Sciatic nerve (tissue), 2 donors: Measurements from ENCODE around the gene PTGER1. TPM values are rescaled to one million over a fixed set of nuclear protein-coding genes. Genes with fewer than 3 reads are reported as not detected.

ENCODE experiments used
- ATAC-seq: fragments of 200-7000 bp; cut with Tn5 transposase; one replicate; pipeline ENCODE4 v1.9.1; 2020; ENCODE audit warnings: mild to moderate bottlenecking, moderate library complexity
- DNase-seq: peaks from one replicate; pipeline ENCODE4 v3.0.0-alpha.2; 2020; ENCODE audit warnings: low spot score
- intact Hi-C: fragments of 100-400 bp; cut with DNase I; formaldehyde crosslinking; loops from one replicate; pipeline ENCODE4 v1.14.2; 2022
- total RNA-seq: library from RNA; stranded (reverse); fragmentation: NEBNext Ultra II Directional; extraction: Animal tissue kit (Norgen Biotek cat#: 25700); gene quantifications from one replicate; pipeline ENCODE4 v1.2.1, GENCODE V29; 2021
- donor health status: DM: no; HTN: no; CAD: no.
- donor health status: DM: no; HTN: no; CAD: no.

The PTGER1 gene
- 2.4 TPM for total RNA-seq

GRCh38 chr19:14475251-14476073, at the start of gene PTGER1:
Gene PTGER1 (minus strand): TSS chr19:14475354. CDS start chr19:14474320, 1,034 bp downstream.
- ATAC-seq = no peak
- intact Hi-C loops = no loop called here
- DNase-seq = no peak

GRCh38 chr19:14520543-14520942, 45.4 kb upstream of the PTGER1 start:
- ATAC-seq (no peak), DNase-seq (no peak)
- intact Hi-C loops = no loop called here

GRCh38 chr19:14519860-14520407, 44.8 kb upstream of the PTGER1 start:
- intact Hi-C loops = no loop called here
- DNase-seq = no peak
- ATAC-seq = no peak

- intact Hi-C loops = no loop called here
- no peak for DNase-seq
Observed at GRCh38 chr19:14519245-14519859, 44.2 kb upstream of the PTGER1 start.

GRCh38 chr19:14517840-14518505, 42.8 kb upstream of the PTGER1 start, which contains the start of gene DNAJB1:
Gene DNAJB1 (minus strand): TSS chr19:14518397. CDS start chr19:14518349, 48 bp downstream.
- intact Hi-C loops = no loop called here
- peak; percentile 91 for DNase-seq
- ATAC-seq = peak; percentile 84

More at GRCh38 chr19:14519245-14519859, 44.2 kb upstream of the PTGER1 start:
- no peak for ATAC-seq

GRCh38 chr19:14517446-14517839, 42.3 kb upstream of the PTGER1 start:
- intact Hi-C loops = no loop called here
- peak; percentile 65 for DNase-seq
- ATAC-seq = no peak

- DNase-seq (no peak), ATAC-seq (no peak)
- intact Hi-C loops = no loop called here
Observed at GRCh38 chr19:14516746-14517438, 41.7 kb upstream of the PTGER1 start.

GRCh38 chr19:14516048-14516534, 40.9 kb upstream of the PTGER1 start:
- no peak for DNase-seq
- intact Hi-C loops = no loop called here
- ATAC-seq = no peak

- ATAC-seq (no peak), DNase-seq (no peak)
- intact Hi-C loops = no loop called here
Observed at GRCh38 chr19:14515501-14516047, 40.4 kb upstream of the PTGER1 start.

GRCh38 chr19:14514215-14514863, 39.2 kb upstream of the PTGER1 start:
- no peak for ATAC-seq
- no peak for DNase-seq
- intact Hi-C loops = no loop called here

- DNase-seq = no peak
- intact Hi-C loops = no loop called here
- no peak for ATAC-seq
Observed at GRCh38 chr19:14512406-14512961, 37.3 kb upstream of the PTGER1 start.

GRCh38 chr19:14511229-14511593, 36.1 kb upstream of the PTGER1 start:
- no peak for DNase-seq
- no peak for ATAC-seq
- intact Hi-C loops = no loop called here

- intact Hi-C loops = no loop called here
- ATAC-seq (peak; percentile 84), DNase-seq (no peak)
Observed at GRCh38 chr19:14510311-14511228, 35.4 kb upstream of the PTGER1 start.

GRCh38 chr19:14507704-14508542, 32.8 kb upstream of the PTGER1 start:
- no peak for ATAC-seq
- intact Hi-C loops = no loop called here
- no peak for DNase-seq

GRCh38 chr19:14505488-14506239, 30.5 kb upstream of the PTGER1 start:
- ATAC-seq = peak; percentile 44
- no peak for DNase-seq
- intact Hi-C loops = no loop called here
